Glutamatergic neuron (in vitro differentiated cells): ENCODE measurements around the gene PRCP. TPM values are rescaled to one million over a fixed set of nuclear protein-coding genes. Genes with fewer than 3 reads are reported as not detected.
"Not testable (repeated sequence)": the region's sequence is repeated elsewhere in the genome, so short reads cannot be mapped to it uniquely, and the experiment has no call there.

ENCODE experiments used
- DNase-seq: peaks from one replicate; pipeline ENCODE4 v3.0.0; 2022
- H3K27ac Mint-ChIP-seq: one replicate; pipeline ENCODE4 v1.8.0; 2020; ENCODE audit warnings: mild to moderate bottlenecking, mixed read lengths, inconsistent platforms; ENCODE audit not compliant: unreplicated experiment
- H3K27me3 Mint-ChIP-seq: one replicate; pipeline ENCODE4 v1.8.0; 2020; ENCODE audit warnings: mild to moderate bottlenecking, moderate library complexity, mixed read lengths, inconsistent platforms; ENCODE audit not compliant: unreplicated experiment
- H3K36me3 Mint-ChIP-seq: one replicate; pipeline ENCODE4 v1.8.0; 2020; ENCODE audit warnings: mild to moderate bottlenecking, mixed read lengths, inconsistent platforms; ENCODE audit not compliant: unreplicated experiment
- H3K4me1 Mint-ChIP-seq: one replicate; pipeline ENCODE4 v1.8.0; 2020; ENCODE audit warnings: mild to moderate bottlenecking, low read depth, mixed read lengths, inconsistent platforms; ENCODE audit not compliant: unreplicated experiment
- H3K4me3 Mint-ChIP-seq: one replicate; pipeline ENCODE4 v1.8.0; 2020; ENCODE audit warnings: mild to moderate bottlenecking, mixed read lengths, inconsistent platforms; ENCODE audit not compliant: unreplicated experiment
- H3K9me3 Mint-ChIP-seq: one replicate; pipeline ENCODE4 v1.8.0; 2020; ENCODE audit warnings: mild to moderate bottlenecking, moderate library complexity, mixed read lengths, inconsistent platforms; ENCODE audit not compliant: unreplicated experiment
- CTCF ChIP-seq: fragments of 200-600 bp; sonication (generic); IDR thresholded peaks from one replicate; pipeline ENCODE4 v1.5.0; 2021; ENCODE audit not compliant: partially characterized antibody, unreplicated experiment
- total RNA-seq: library from RNA; stranded (reverse); fragmentation: NEBNext Ultra II Directional; extraction: Animal tissue kit (Norgen Biotek cat#: 25700); gene quantifications from one replicate; pipeline ENCODE4 v1.2.1, GENCODE V29; 2021; ENCODE audit not compliant: unreplicated experiment

PRCP gene
- total RNA-seq, 1 donor from 2014 or later = 12.3 TPM

- Mint-ChIP-seq H3K4me1 (no peaks in the 10 kb centered on the region), H3K27ac (no peak overlapping the region)
These were observed 30.5 kb upstream of the PRCP start for GRCh38 chr11:82930734-82931133.

GRCh38 chr11:82930229-82930628 lies 30.0 kb upstream of the PRCP start:
- no peaks in the 10 kb centered on the region for H3K36me3 Mint-ChIP-seq
- no peak overlapping the region for H3K4me3 Mint-ChIP-seq
- no peaks in the 10 kb centered on the region for H3K27me3 Mint-ChIP-seq
- TF ChIP-seq CTCF = no peak
- no peaks in the 10 kb centered on the region for H3K9me3 Mint-ChIP-seq
- H3K27ac Mint-ChIP-seq = no peak overlapping the region
- H3K4me1 Mint-ChIP-seq = no peaks in the 10 kb centered on the region
- no peak for DNase-seq

More at GRCh38 chr11:82930734-82931133, 30.5 kb upstream of the PRCP start:
- no peak for TF ChIP-seq CTCF
- H3K27me3 Mint-ChIP-seq = no peaks in the 10 kb centered on the region
- no peak for DNase-seq
- H3K4me3 Mint-ChIP-seq = no peak overlapping the region
- H3K9me3 Mint-ChIP-seq = no peaks in the 10 kb centered on the region
- no peaks in the 10 kb centered on the region for H3K36me3 Mint-ChIP-seq

GRCh38 chr11:82929121-82929520 lies 28.9 kb upstream of the PRCP start:
- H3K4me3 Mint-ChIP-seq = no peak overlapping the region
- TF ChIP-seq CTCF = no peak
- H3K27ac Mint-ChIP-seq = no peak overlapping the region
- no peaks in the 10 kb centered on the region for H3K36me3 Mint-ChIP-seq
- H3K9me3 Mint-ChIP-seq = no peaks in the 10 kb centered on the region
- H3K27me3 Mint-ChIP-seq = no peaks in the 10 kb centered on the region
- no peaks in the 10 kb centered on the region for H3K4me1 Mint-ChIP-seq
- DNase-seq = no peak

- Mint-ChIP-seq H3K4me3 (no peak overlapping the region), H3K27me3 (no peaks in the 10 kb centered on the region), H3K27ac (no peak overlapping the region), H3K9me3 (no peaks in the 10 kb centered on the region), H3K4me1 (no peaks in the 10 kb centered on the region), H3K36me3 (no peaks in the 10 kb centered on the region)
- DNase-seq = no peak
- peak; percentile 92 for TF ChIP-seq CTCF
These were observed 27.1 kb upstream of the PRCP start for GRCh38 chr11:82927264-82927880.

GRCh38 chr11:82924522-82925224 lies 24.4 kb upstream of the PRCP start:
- H3K36me3 Mint-ChIP-seq = no peaks in the 10 kb centered on the region
- H3K9me3 Mint-ChIP-seq = no peaks in the 10 kb centered on the region
- H3K27ac Mint-ChIP-seq = no peak overlapping the region
- H3K27me3 Mint-ChIP-seq = no peaks in the 10 kb centered on the region
- no peak for DNase-seq
- H3K4me1 Mint-ChIP-seq = no peaks in the 10 kb centered on the region
- TF ChIP-seq CTCF = no peak
- H3K4me3 Mint-ChIP-seq = no peak overlapping the region

- H3K27ac Mint-ChIP-seq, DNase-seq: not testable (repeated sequence)
These were observed 22.4 kb upstream of the PRCP start for GRCh38 chr11:82922396-82923173.

GRCh38 chr11:82920227-82920626 lies 20.0 kb upstream of the PRCP start:
- not testable (repeated sequence) for H3K36me3 Mint-ChIP-seq, H3K4me3 Mint-ChIP-seq, H3K9me3 Mint-ChIP-seq, H3K4me1 Mint-ChIP-seq, H3K27ac Mint-ChIP-seq, H3K27me3 Mint-ChIP-seq, DNase-seq

More at GRCh38 chr11:82922396-82923173, 22.4 kb upstream of the PRCP start:
- not testable (repeated sequence) for H3K36me3 Mint-ChIP-seq, H3K27me3 Mint-ChIP-seq, H3K4me3 Mint-ChIP-seq, H3K4me1 Mint-ChIP-seq, H3K9me3 Mint-ChIP-seq
